HG03175 (cell line): ENCODE results near the gene SLC22A12.

Experiments
- ATAC-seq: cut with Tn5 transposase; IDR thresholded peaks from one replicate; pipeline ENCODE4 v1.9.1; 2021; ENCODE audit warnings: mild to moderate bottlenecking, moderate library complexity; ENCODE audit not compliant: unreplicated experiment

Gene SLC22A12

DNA sequence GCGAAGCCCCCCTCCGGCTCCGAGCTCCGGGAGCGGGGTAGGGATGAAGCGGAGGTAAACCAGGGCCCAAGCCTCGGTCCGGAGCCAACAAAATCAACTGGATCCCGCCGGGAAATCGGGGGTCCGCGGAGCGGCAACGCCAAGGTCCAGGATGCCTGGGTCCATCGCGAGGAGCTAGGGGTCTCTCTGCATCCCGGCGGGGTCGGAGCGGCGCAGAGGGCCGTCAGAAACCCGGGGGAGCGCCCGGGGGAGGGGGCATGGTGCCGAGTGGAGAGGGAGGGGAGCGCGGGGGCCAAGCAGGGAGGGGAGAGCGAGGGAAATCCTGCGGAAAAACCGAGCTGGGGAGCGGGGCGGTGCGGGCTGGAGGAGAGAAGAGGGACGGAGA, 51.8 kb downstream of the SLC22A12 start:
- ATAC-seq, result no peak

DNA sequence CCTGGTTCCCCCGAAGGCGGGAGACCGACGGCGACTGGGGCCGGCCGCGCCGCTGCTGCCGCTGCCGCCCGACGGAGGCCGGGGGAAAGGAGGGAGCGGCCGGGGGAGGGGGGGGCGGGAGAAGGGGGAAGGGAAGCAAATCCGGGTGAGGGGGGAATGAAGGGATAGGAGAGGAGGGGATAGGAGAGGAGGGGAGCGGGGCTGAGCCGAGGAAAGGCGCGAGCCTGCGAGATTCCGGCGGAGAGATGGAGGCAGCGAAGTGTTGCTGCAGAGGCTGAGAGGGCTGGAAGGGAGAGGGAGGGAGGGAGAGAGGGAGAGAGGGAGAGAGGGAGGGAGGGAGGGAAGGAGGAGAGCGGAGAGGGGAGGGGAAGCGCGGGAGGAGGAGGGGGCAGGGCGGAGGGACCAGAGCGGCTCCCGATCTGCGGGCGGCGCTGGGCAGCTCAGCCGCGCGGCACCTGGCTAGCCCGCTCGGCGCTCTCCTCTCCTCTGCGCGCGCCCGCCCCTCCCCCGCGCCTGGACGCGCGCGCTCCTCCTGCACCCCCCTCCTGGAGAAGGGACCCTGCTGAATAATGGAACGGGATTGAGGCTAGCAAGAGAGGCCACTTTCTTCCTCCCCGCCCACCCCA, 52.3 kb downstream of the SLC22A12 start:
- ATAC-seq, result no peak

DNA sequence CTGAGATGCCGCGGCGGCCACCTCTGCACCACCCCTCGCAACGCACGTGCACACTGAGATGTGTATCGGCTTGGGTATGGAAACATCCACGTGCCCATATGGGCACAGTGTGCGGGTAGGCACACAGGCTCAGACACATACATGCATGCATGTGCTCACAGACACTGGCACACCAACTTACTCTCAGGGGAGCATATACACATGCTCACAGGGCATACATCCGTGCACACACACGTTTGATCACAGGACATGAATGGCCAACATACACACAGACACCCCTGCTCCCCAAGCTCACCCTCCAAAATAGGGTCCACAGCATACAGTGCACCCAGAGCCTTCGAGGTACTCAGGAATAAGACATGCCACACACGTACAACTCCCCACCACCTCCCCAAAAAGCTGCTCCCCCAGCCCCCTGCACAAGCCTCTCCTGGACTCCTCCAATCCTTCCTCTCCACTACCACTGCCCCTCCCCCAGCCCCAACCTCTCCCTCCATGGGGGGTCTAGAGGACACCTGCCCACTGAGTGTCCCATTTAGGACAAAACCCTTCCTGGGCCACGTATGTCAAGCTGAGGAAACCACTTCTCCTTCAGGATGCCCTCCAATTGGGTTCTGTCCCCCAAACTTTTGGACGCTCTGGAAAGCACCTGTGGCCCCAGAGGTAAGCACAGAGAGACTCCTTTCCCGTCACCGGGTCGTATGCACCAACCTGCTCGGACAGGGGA, 53.1 kb downstream of the SLC22A12 start:
- no peak for ATAC-seq

DNA sequence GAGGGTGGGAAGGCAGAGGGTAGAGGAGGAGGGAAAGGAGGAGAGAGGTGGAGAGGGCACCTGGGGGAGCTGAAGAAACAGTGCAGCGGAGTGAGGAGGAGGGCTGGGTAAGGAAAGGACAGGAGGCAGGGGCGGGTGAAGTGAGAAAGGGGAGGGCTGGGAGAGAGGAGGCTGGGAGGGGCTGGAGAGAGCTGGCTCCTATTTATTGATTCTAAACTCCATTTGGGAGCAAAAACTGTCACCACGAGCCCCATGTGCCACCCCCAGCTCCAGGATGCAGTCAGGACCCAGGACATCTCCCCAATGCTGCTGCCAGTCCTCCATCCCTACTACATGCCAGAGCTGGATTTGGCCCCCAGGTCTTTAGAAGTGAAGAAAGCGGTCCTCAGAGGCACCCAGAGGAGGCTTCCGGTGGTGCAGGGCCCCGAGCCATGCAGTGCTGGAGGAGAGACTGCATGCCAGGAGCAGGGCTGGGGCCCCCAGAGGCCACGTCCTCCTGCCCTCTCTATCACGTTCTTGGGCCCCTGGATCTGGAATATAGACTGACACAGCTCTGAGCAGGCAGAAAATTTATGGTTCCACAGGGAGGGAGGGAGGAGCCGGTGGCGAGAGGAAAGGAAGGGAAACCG, 53.7 kb downstream of the SLC22A12 start:
- no peak for ATAC-seq

DNA sequence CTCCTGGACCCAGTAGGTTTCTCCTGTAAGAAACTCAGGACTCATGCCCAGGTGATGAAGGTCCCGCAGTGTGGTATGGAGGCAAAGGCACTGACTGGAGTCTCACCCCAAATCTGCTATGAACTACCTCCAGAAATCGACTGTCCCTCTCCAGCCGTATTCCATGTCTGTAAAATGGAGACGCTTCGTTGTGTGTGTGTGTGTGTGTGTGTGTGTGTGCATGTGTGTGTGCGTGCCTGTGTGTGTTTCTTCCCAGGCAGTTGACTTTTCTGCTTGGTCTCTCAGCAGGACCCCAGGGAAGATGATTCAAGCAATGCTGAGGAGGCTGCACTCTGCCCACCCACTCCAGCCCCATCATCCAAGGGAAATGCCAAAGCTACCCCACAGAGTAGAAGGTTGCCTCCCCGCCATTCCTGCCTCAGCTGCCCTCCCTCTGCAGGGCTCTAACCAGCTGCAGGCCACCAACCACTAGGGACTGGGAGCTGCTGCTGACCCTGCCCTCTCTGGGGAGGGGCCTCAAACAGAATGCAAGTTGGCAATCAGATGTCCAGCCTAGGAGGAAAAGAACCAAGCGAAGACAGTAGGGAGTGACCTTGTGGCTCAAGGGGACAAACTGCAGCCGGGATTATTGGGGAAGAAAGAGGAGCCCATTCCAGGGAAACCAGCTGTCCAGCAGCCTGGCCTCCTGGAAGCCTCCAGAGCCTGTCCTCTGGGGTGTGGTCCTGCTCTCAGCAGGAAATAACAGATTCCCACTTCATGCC, 56.2 kb downstream of the SLC22A12 start:
- no peak for ATAC-seq

DNA sequence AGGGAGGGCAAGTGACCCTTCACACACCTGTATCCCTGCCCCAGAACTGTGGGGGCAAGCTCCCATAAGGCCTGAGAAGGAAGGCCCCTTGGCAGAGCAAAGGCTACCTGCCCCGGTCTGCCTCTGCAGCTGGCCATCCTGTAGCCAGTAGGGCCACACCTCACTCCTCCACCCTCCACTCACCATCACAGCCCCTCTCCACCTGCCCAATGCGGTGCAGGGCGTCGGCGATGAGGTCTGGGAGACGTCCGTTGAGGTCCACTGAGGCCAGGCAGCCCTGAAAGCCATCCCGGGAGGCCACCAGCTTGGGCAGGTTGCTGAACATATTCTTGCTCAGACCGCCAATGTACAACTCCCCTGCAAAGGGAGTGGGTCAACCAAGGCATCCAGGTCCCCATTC, 57.5 kb downstream of the SLC22A12 start:
- no peak for ATAC-seq

DNA sequence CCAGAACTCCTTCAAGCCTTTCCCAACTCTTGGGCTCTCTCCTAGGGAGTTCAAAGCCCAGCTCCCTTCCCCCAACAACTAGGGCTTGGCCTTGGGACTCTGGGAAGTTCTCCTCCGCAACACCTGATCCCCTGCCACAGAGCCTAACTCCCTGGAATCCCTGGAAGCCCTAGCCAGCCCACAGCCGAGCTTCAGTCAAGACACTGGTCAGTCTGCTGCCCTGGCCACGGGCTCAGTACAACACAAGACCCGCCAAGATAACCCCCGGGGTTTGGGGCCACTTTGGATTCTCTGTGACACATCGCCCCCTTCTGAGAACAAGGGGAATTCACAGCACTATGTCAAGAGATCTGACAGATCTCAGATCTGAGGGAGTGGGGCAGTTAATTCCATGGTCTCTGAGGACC, 58.3 kb downstream of the SLC22A12 start:
- ATAC-seq, result no peak

DNA sequence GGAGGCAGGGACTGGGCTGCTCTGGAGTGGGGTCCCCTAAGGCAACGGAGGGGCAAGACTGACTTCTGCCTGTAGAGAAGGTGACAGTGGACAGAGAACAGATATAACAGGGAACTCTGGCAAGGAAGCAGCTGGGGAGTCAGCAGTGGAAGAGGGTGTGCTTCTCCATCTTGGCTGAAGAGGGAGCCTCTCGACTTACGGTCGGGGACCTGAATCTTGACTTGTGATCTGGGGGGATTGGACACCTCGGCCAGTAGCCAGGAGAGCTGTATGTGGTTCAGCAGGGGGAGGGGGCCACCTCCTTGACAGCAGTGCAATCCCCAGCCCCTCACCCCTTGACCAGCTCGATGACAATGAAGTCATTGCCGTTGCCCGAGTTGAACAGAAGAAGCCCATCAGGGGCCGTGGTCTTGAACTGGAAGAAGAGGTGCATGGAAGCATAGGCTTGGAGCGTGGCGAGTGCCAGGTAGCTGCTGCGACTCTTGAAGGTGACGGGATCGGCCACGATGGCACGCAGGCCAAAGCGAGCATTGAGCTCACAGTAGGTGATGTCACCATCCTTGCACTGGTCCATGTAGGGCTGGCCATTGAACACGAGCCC, 60.0 kb downstream of the SLC22A12 start:
- ATAC-seq, result no peak
